ENCODE results near the gene DNM3.

DNA sequence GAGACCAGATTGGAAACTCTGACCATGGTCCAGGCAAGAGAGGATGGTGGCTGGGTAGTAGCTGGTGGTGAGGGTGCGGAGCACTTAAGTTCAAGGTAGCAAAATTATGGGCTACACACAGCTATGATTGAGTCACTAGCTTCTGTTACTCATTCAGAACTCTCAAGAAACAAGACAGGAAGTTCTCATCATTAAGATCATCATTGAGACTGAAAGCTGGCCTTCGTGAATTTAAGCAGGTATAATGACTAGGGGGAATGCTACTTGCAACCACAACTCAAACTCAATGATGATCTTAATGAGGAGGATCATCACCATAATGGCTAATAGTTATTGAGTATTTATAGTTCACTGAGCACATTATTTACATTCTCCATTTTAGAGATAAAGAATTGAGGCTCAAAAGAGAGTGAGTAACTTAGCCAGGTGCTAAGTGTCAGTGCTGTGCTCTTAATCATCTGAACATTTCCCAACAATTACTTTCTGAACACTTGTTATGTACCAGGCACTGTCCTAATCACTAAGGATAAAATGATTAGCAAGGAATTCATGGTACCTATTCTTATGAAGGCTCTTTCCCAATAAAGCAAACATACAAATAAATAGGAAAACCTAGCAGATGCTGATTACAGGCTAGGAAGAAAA lies 292.9 kb downstream of the DNM3 start:
- TF ChIP-seq CREB1 (IDR thresholded peaks at IDR 0.05; ENCODE audit: low read depth) (no peak), TAF1 (IDR thresholded peaks at IDR 0.05; ENCODE audit: low read depth) (no peak), TEAD4 (IDR thresholded peaks at IDR 0.05) (no peak)
- TF ChIP-seq, protein P1, sequence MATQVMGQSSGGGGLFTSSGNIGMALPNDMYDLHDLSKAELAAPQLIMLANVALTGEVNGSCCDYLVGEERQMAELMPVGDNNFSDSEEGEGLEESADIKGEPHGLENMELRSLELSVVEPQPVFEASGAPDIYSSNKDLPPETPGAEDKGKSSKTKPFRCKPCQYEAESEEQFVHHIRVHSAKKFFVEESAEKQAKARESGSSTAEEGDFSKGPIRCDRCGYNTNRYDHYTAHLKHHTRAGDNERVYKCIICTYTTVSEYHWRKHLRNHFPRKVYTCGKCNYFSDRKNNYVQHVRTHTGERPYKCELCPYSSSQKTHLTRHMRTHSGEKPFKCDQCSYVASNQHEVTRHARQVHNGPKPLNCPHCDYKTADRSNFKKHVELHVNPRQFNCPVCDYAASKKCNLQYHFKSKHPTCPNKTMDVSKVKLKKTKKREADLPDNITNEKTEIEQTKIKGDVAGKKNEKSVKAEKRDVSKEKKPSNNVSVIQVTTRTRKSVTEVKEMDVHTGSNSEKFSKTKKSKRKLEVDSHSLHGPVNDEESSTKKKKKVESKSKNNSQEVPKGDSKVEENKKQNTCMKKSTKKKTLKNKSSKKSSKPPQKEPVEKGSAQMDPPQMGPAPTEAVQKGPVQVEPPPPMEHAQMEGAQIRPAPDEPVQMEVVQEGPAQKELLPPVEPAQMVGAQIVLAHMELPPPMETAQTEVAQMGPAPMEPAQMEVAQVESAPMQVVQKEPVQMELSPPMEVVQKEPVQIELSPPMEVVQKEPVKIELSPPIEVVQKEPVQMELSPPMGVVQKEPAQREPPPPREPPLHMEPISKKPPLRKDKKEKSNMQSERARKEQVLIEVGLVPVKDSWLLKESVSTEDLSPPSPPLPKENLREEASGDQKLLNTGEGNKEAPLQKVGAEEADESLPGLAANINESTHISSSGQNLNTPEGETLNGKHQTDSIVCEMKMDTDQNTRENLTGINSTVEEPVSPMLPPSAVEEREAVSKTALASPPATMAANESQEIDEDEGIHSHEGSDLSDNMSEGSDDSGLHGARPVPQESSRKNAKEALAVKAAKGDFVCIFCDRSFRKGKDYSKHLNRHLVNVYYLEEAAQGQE (IDR thresholded peaks at IDR 0.05; ENCODE audit: low read depth): no peak
